ENCODE results near the gene PGA5. TPM values are rescaled to one million over a fixed set of nuclear protein-coding genes. Genes with fewer than 3 reads are reported as not detected.

Gene PGA5
- total RNA-seq, 1 donor from 2014 or later: not detected

GRCh38 chr11:61270354-61271076, 29.5 kb downstream of the PGA5 start:
- no peak overlapping the region for H3K4me3 Mint-ChIP-seq (ENCODE audit: unreplicated experiment)
- H3K27ac Mint-ChIP-seq (ENCODE audit: unreplicated experiment): no peak overlapping the region
- H3K4me1 Mint-ChIP-seq (ENCODE audit: unreplicated experiment): peaks cover 2% of the 10 kb centered on the region
- peaks cover 4% of the 10 kb centered on the region for H3K36me3 Mint-ChIP-seq (ENCODE audit: unreplicated experiment)
- TF ChIP-seq CTCF (IDR thresholded peaks at IDR 0.05): no peak
- no peaks in the 10 kb centered on the region for H3K9me3 Mint-ChIP-seq (ENCODE audit: unreplicated experiment)
- DNase-seq (ENCODE audit: extremely low spot score, unreplicated experiment): no peak
- H3K27me3 Mint-ChIP-seq (ENCODE audit: unreplicated experiment): no peaks in the 10 kb centered on the region

GRCh38 chr11:61272731-61273130, 31.8 kb downstream of the PGA5 start:
- H3K4me3 Mint-ChIP-seq (ENCODE audit: unreplicated experiment): no peak overlapping the region
- TF ChIP-seq CTCF (IDR thresholded peaks at IDR 0.05): no peak
- no peaks in the 10 kb centered on the region for H3K9me3 Mint-ChIP-seq (ENCODE audit: unreplicated experiment)
- H3K4me1 Mint-ChIP-seq (ENCODE audit: unreplicated experiment): peaks cover 6% of the 10 kb centered on the region
- H3K36me3 Mint-ChIP-seq (ENCODE audit: unreplicated experiment): peaks cover 4% of the 10 kb centered on the region
- no peaks in the 10 kb centered on the region for H3K27me3 Mint-ChIP-seq (ENCODE audit: unreplicated experiment)
- H3K27ac Mint-ChIP-seq (ENCODE audit: unreplicated experiment): no peak overlapping the region
- no peak for DNase-seq (ENCODE audit: extremely low spot score, unreplicated experiment)

DNA sequence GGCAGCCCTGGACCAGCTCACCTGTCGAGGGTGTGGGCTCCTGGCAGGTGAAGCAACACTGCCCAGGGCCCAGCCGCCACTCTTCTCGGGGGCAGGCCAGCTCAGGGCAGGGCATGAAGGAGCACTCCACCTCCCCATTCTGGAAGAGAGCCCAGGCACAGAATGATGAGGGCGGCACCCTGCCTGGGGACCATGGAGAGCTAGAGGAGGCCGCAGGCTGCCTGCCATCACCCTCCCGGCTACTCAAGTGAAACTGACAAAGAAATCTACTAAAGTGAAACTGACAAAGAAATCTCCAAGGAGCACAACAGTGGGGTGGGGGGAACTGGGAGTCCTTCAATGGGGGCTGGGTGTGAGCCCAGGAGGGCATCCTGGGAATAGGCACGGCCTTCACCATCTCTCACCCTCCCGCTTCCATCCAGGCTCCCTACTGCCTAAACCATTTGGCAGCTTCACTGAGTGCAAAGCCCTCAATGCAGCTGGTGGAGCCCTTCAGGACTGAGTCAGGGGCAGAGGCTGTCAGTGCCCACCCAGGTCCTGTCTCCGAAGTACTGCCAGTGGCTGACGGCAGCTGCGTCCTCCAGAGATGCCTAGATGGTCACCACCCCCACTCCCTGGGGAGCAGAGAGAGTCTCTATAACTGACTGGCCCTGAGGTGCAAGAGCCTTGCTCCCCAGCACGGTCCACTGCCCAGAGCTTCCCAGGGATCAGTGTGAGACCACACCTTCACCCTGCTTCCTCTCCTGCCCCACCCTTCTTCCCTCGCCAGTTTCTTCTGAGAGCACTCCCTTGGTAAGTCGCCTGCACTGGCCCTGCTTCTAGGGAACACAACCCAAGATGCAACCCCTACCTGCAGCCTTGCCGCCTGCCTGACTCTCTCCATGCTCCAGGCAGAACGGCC, 32.5 kb downstream of the PGA5 start:
- Mint-ChIP-seq H3K36me3 (ENCODE audit: unreplicated experiment) (peaks cover 3% of the 10 kb centered on the region), H3K4me3 (ENCODE audit: unreplicated experiment) (no peak overlapping the region), H3K4me1 (ENCODE audit: unreplicated experiment) (peaks cover 13% of the 10 kb centered on the region), H3K27ac (ENCODE audit: unreplicated experiment) (no peak overlapping the region), H3K27me3 (ENCODE audit: unreplicated experiment) (no peaks in the 10 kb centered on the region), H3K9me3 (ENCODE audit: unreplicated experiment) (no peaks in the 10 kb centered on the region)
- no peak for DNase-seq (ENCODE audit: extremely low spot score, unreplicated experiment)
- TF ChIP-seq CTCF (IDR thresholded peaks at IDR 0.05): no peak

DNA sequence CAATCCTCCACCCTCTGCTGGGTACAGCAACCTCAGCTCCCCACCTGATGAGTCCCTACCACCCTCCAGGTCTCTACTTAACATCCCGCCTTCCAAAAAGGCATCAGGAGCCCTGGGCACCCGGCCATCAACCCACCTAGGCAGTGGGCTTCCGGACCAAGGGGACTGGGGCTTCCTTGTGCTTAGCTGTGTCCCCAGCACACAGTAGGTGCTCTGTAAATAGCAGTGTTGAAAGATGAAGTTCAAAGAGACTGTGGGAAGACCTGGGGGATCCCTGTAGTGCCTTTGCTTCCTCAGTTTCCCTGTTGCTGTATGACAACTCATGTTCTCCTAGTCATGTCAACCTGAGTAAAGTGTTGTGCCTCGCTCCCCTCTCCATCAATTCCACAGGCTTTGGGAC, 33.1 kb downstream of the PGA5 start:
- H3K27me3 Mint-ChIP-seq (ENCODE audit: unreplicated experiment): no peaks in the 10 kb centered on the region
- H3K36me3 Mint-ChIP-seq (ENCODE audit: unreplicated experiment): peaks cover 3% of the 10 kb centered on the region
- H3K27ac Mint-ChIP-seq (ENCODE audit: unreplicated experiment): no peak overlapping the region
- no peak for TF ChIP-seq CTCF (IDR thresholded peaks at IDR 0.05)
- H3K4me3 Mint-ChIP-seq (ENCODE audit: unreplicated experiment): no peak overlapping the region
- peaks cover 16% of the 10 kb centered on the region for H3K4me1 Mint-ChIP-seq (ENCODE audit: unreplicated experiment)
- H3K9me3 Mint-ChIP-seq (ENCODE audit: unreplicated experiment): no peaks in the 10 kb centered on the region
- DNase-seq (ENCODE audit: extremely low spot score, unreplicated experiment): no peak

DNA sequence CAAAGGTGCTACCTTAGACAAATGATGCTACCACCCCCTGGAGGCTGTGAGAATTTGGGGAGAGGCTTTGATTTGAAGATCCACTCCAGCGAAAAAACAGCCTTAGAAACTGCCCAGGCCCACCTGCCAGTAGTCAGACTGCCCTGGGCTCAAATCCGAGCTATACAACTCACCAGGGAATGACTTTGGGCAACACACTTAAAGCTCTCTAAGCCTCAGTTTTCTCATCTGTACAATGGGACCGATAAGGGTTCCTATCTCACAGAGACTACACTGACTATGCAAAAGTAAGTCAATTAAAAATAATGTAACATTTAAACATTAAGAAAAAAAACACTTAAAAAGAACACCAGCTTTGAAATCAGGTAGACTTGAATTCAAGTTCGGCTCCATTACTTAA, 34.2 kb downstream of the PGA5 start:
- TF ChIP-seq CTCF (IDR thresholded peaks at IDR 0.05): no peak

More for the DNA sequence above, 34.2 kb downstream of the PGA5 start:
- no peak overlapping the region for H3K4me3 Mint-ChIP-seq (ENCODE audit: unreplicated experiment)
- H3K9me3 Mint-ChIP-seq (ENCODE audit: unreplicated experiment): no peaks in the 10 kb centered on the region
- peaks cover 3% of the 10 kb centered on the region for H3K36me3 Mint-ChIP-seq (ENCODE audit: unreplicated experiment)
- no peaks in the 10 kb centered on the region for H3K27me3 Mint-ChIP-seq (ENCODE audit: unreplicated experiment)
- H3K27ac Mint-ChIP-seq (ENCODE audit: unreplicated experiment): no peak overlapping the region
- DNase-seq (ENCODE audit: extremely low spot score, unreplicated experiment): no peak
- peaks cover 17% of the 10 kb centered on the region for H3K4me1 Mint-ChIP-seq (ENCODE audit: unreplicated experiment)
